IPS DF 19.7 (cell line): ENCODE results near the gene FTO.

Source experiments
- DNase-seq: peaks from one replicate; pipeline ENCODE4 v3.0.0-alpha.2; 2013; ENCODE audit warnings: low read depth, low spot score

The FTO gene

GRCh38 chr16:54050459-54051210 is 346.7 kb downstream of the FTO start:
- DNase-seq = no peak

DNA sequence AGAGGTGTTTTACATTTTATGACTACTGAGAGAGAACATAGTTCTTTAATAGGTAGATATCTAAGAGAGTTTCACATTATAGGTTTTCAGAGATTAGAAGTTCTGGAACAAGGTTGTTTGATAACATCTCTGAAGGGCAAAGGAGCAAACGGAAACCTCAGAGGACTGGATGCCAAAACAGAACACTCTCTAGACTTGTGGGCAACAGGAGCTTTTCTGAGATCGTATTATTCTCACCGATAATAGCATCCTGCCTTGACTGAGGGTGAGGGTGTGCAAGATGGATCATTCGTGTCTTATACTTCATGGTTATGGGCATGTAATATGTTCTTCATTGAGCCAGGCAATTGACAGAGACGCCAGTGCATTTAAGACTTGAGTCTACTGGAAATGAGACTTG is 347.9 kb downstream of the FTO start:
- DNase-seq = no peak

- DNase-seq = no peak
These were observed 348.3 kb downstream of the FTO start for GRCh38 chr16:54052271-54052670.

- DNase-seq = no peak
These were observed 350.2 kb downstream of the FTO start for GRCh38 chr16:54053891-54054820.

DNA sequence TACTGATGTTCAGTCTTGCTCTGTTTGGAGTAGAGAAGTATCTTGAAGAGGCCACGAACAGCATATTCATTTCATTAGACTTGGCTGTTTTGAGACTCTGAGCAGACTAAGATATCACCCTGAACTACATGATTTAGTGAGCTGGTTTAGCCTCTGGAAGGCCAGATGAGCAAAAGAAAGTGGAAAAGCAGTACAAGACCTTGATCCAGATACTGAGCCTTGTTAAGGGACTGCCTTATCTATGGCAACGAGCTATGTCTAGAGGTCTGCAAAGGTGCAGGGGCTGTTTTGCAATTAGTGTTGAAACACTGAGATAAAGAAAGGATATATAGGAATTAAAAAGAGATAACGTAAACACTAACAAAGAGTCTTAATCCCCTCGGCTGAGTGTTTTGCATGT is 351.2 kb downstream of the FTO start:
- no peak for DNase-seq

DNA sequence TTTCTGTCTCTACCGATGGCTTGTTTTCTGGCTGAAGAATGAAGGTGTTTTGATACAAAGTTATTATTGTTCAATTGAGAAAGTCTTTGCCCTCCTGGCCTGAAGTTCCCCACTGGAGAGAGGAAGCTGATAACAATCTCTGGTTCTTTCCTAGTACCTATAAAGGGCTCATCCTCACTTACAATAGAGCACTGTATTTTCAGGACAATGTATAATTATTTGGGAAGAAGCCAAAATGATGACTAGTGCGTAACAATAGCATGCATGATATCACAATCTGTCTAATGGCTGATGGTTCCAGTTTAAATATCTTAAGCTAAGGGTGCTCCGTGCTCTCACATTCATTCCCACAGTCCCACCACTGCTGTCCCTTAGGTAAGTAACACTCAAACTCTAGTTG is 351.9 kb downstream of the FTO start:
- DNase-seq = no peak

- no peak for DNase-seq
These were observed 353.0 kb downstream of the FTO start for GRCh38 chr16:54056921-54057320.

DNA sequence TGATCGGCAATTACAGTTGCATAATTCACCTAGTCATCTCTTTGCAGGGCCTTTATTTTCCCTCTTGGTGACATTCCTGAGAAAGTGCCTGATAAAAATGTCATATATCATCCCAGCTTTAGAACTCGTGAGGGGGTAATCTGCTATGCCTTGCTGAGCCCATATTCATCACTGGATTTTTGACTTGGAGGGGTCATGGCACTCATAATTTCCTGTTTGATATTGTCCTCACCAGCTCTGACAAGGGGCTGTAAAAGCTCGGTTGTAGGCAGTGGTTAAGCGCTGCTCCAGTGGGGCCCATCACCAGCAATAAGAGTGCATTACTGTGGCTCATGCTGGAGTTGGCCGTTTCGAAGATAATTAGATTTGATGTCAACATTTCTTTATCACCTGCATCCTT is 355.4 kb downstream of the FTO start:
- DNase-seq = no peak

DNA sequence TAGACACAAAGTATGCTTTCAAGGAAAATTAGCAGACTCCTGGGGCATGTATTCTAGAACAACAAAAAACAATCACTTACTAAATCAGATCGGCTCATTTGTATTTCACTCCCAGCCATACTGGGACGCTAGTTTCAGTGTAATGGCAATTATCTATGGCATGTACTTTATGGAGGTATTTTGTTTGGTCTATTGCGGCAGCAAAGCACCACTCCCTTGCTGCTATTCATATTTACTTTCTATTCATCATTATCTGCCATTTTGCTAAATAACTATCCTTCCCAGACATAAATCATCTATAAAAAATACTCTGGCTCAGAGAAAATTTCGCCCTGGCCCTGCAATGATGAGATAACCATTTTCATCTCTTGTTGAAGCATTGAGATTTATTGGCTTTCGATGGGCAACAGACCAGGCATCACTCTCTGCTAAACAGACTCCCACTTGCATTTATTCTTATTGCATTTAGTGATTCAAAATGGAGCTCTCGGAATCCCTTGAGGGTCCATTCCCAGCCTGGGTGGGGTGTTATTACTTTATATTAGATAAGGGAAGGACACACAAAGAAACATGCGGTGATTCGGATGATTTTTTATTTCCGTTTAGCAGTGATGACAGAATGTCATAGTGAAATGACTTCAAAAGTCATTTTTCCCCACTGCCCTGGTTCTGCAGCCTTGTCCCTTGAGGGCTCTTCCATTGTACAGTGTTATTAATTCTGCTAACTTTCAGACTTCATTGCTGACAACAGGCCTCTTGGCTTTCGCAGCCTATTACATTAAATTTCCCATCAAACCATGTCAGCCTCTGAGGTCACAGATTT is 356.9 kb downstream of the FTO start:
- no peak for DNase-seq

GRCh38 chr16:54061454-54061853 is 357.5 kb downstream of the FTO start:
- DNase-seq = no peak

GRCh38 chr16:54062361-54063278 is 358.7 kb downstream of the FTO start:
- peak; percentile 12 for DNase-seq

DNA sequence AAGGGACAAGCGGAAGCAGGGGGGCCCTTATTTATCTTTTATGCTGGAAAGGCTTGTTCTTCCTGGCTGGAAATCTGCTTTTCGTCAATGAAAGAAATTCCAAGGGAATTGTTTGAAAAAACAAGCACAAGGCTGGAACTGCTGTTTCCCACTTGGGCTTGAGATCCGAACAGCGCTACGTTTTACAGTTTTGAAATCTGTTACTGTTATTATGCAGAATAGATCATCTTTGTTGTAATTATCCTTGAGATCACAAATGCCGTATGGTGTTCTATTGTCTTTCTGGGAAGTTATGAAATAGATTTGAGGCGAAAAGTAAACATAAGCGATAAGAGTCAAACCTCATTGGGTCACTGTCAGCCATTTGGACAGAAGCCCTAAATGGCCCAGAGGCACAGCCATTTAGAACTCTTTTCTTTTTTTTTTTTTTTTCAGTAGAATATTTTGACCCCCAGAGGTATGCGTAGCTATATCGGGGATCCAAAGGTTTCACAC is 359.4 kb downstream of the FTO start:
- no peak for DNase-seq

DNA sequence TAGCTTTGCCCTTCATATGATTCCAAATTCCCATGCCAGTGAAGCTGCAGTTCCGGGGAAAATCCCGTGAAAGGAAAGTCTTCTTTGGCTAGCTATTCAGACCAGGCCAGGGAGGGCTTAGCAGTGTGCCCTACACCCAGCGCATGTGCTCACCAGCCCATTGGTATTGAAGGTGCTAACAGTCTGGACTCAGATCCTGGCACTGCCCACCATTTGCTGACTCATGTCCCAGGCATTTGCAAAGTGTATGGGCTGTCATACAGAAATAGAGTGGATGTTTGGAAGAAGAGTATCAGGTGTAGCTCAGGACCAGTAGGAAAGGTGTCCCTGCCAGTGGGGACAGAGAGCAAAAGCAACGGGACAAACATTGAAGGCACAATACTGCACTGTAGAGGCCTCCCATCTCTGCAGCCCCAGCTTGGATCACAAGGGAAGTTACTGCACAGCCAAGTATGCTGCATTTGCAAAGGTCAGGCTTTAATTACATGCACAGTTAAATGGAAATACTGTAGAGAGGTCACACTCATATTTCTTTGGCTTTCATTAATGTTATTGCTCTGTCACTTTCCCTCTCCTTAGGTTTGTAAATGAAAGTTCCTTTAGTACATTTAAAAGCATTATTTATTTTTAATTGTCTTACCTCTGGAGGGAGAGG is 362.6 kb downstream of the FTO start:
- DNase-seq = no peak

DNA sequence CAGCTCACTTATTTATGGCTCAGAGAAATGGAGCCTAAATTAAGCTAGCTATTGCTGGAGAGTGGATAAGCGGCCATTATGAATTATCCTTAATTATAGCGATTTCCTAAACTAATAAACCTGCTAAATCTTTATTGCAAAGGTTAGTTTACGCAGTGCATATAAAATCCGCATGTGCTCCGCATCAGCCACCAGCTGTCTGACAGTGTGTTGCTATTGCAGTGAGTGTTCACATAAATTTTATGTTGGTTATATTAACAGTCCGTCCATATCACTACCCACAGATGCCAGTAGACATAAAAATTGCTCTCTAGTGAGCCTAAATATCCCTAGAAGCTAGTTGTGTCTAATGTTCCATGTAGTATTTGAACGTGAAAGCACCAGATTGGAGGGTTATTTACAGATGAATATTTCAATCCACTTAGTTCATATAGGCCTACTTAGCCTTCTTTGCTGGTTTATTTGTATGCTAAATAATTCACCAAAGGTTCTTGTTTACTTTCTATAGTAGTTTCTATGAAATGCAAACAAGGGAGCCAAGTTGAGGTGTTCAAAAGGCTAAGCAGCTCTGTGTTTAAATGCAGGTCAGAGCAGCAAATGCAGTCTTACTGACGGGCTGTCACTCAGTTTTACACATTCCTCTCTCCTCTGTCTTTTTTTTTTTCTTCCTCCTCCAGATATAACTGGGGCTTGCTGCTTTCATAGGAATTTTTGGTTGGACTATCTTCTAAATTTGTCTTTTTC is 363.5 kb downstream of the FTO start:
- no peak for DNase-seq

DNA sequence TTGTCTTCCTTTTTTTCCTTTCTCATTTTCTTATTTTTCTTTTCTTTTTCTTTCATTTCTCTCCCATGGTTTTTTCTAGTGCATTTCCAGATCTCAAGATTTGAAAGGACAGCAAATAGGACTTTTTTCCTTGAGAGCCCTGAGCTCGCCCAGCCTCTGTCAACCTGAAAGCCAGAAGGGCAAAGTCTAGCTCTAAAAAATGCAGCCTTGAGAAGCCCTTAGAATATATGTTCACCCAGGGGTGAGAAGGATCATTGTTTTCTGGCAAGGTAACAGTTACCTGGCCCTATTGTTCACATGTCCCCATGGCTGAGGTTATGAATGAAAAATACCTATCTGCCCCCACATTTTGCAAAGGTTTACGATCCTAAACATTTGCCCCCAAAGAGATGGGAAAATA is 364.3 kb downstream of the FTO start:
- no peak for DNase-seq

DNA sequence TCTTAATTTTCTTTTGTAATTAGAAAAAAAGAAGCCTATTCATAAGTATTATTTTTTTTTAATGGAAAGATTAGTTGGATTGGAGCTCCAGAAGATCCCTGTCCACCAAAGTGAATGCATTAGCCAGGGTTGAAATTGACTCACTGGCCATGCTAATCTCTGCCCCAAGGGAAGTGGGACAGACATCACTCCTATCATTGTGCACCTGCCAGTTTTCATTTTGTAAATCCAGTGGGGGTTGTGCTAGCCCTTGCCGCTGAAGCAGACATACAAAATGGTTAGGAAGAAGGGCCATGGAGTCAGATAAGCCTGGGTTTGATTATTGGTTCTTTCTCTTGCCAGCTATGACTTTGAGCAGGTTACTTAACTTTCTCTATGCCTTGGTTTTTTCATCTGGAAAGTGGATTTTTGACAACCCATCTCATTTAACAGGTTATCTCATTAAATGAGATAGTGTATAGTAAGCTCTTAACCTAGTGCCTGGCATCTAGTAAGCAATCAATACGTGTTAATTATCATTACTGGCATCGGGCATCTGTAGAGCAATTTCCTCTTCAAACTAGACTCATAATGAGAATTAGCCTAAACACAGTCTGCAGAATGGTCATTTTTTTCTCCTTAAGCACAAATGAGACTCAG is 365.8 kb downstream of the FTO start:
- DNase-seq = no peak

DNA sequence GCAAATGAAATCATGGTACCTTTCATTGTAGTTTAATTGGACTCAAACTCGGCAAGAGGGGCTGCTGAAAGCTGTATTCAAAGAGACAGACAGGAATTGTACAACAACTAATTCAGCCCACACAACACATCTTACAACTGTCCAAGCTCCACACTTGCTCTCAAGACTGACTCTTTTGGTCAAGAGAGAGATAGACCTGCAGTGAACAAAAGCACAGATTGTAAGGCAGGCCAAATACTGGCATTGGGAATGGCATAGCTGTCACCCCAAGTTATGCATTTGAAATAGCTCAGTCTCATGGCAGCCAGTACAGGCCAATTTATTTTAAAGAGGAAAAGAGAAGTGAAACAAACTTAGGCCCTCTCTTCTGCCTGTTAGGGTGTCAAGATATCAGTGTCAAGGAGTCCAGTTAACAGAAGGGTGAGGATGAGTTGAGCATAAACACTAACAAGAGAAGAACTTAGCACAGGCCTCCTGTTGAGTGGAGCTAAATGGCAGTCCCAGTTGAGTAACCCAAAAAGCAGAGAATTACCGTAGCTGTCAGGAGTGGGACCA is 366.9 kb downstream of the FTO start:
- DNase-seq = no peak

- DNase-seq = no peak
These were observed 367.6 kb downstream of the FTO start for GRCh38 chr16:54071514-54071913.

- no peak for DNase-seq
These were observed 368.3 kb downstream of the FTO start for GRCh38 chr16:54072237-54072636.
